ENCODE data around the gene THADA.
"Not testable (repeated sequence)": the region's sequence is repeated elsewhere in the genome, so short reads cannot be mapped to it uniquely, and the experiment has no call there.

DNA sequence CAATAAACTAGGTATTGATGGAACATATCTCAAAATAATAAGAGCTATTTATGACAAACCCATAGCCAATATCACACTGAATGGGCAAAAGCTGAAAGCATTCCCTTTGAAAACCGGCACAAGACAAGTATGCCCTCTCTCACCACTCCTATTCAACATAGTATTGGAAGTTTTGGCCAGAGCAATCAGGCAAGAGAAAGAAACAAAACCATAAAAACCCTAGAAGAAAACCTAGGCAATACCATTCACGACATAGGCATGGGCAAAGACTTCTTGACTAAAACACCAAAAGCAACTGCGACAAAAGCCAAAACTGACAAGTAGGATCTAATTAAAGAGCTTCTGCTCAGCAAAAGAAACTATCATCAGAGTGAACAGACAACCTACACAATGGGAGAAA is 63.3 kb downstream of the THADA start:
- TF ChIP-seq EZH2 (IDR thresholded peaks at IDR 0.05; ENCODE audit: borderline replicate concordance, low read depth, low read length, severe bottlenecking); FOS (IDR thresholded peaks at IDR 0.05; ENCODE audit: borderline replicate concordance, insufficient read depth, low read length); JUN (IDR thresholded peaks at IDR 0.05; ENCODE audit: borderline replicate concordance, insufficient read depth, insufficient read length, low read depth); POLR2A (IDR thresholded peaks at IDR 0.05; ENCODE audit: low read depth, low read length); POLR2AphosphoS5 (IDR thresholded peaks at IDR 0.05; ENCODE audit: insufficient read depth, low read depth, low read length): not testable (repeated sequence)
- TF ChIP-seq, protein P1, sequence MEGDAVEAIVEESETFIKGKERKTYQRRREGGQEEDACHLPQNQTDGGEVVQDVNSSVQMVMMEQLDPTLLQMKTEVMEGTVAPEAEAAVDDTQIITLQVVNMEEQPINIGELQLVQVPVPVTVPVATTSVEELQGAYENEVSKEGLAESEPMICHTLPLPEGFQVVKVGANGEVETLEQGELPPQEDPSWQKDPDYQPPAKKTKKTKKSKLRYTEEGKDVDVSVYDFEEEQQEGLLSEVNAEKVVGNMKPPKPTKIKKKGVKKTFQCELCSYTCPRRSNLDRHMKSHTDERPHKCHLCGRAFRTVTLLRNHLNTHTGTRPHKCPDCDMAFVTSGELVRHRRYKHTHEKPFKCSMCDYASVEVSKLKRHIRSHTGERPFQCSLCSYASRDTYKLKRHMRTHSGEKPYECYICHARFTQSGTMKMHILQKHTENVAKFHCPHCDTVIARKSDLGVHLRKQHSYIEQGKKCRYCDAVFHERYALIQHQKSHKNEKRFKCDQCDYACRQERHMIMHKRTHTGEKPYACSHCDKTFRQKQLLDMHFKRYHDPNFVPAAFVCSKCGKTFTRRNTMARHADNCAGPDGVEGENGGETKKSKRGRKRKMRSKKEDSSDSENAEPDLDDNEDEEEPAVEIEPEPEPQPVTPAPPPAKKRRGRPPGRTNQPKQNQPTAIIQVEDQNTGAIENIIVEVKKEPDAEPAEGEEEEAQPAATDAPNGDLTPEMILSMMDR (IDR thresholded peaks at IDR 0.05; ENCODE audit: extremely low read depth in 1 of 2, insufficient read depth in 1 of 2, low read depth in 1 of 2, low read length in 2 of 2) = not testable (repeated sequence)
- TF ChIP-seq, protein P2, sequence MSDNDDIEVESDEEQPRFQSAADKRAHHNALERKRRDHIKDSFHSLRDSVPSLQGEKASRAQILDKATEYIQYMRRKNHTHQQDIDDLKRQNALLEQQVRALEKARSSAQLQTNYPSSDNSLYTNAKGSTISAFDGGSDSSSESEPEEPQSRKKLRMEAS (IDR thresholded peaks at IDR 0.05; ENCODE audit: insufficient read depth, insufficient read length) = not testable (repeated sequence)

Measured in endothelial cell of umbilical vein (primary cell).